HG02852 (cell line): ENCODE data around the gene TRPM8.

ENCODE experiments used
- ATAC-seq: cut with Tn5 transposase; IDR thresholded peaks from one replicate; pipeline ENCODE4 v1.9.1; 2021; ENCODE audit warnings: mild to moderate bottlenecking, moderate library complexity; ENCODE audit not compliant: unreplicated experiment

TRPM8 gene

GRCh38 chr2:233996461-233996860 lies 79.3 kb downstream of the TRPM8 start:
- ATAC-seq: no peak

- ATAC-seq: no peak
These were observed 80.5 kb downstream of the TRPM8 start for GRCh38 chr2:233997707-233998106.

- ATAC-seq: no peak
These were observed 82.0 kb downstream of the TRPM8 start for GRCh38 chr2:233999182-233999581.

- no peak for ATAC-seq
These were observed 84.4 kb downstream of the TRPM8 start for GRCh38 chr2:234001380-234002160.

- no peak for ATAC-seq
These were observed 85.1 kb downstream of the TRPM8 start for GRCh38 chr2:234002281-234002680.

GRCh38 chr2:234003972-234004617 lies 86.9 kb downstream of the TRPM8 start:
- no peak for ATAC-seq

GRCh38 chr2:234005126-234005525 lies 88.0 kb downstream of the TRPM8 start:
- no peak for ATAC-seq

GRCh38 chr2:234006501-234006900 lies 89.3 kb downstream of the TRPM8 start:
- no peak for ATAC-seq

GRCh38 chr2:234014427-234014826 lies 97.3 kb downstream of the TRPM8 start:
- no peak for ATAC-seq

- ATAC-seq: no peak
These were observed 98.7 kb downstream of the TRPM8 start for GRCh38 chr2:234015861-234016260.

- ATAC-seq: no peak
These were observed 102.7 kb downstream of the TRPM8 start for GRCh38 chr2:234019896-234020295.

GRCh38 chr2:234020332-234020731 lies 103.2 kb downstream of the TRPM8 start:
- no peak for ATAC-seq

- no peak for ATAC-seq
These were observed 105.3 kb downstream of the TRPM8 start for GRCh38 chr2:234022424-234022823.

GRCh38 chr2:234024304-234024703 lies 107.1 kb downstream of the TRPM8 start:
- ATAC-seq: no peak

GRCh38 chr2:234025466-234025865 lies 108.3 kb downstream of the TRPM8 start:
- ATAC-seq: no peak

GRCh38 chr2:234025891-234026401 lies 108.8 kb downstream of the TRPM8 start:
- no peak for ATAC-seq

GRCh38 chr2:234026693-234027254 lies 109.6 kb downstream of the TRPM8 start:
- no peak for ATAC-seq

GRCh38 chr2:234027641-234028040 lies 110.5 kb downstream of the TRPM8 start:
- no peak for ATAC-seq

GRCh38 chr2:234029150-234029733 lies 112.1 kb downstream of the TRPM8 start:
- no peak for ATAC-seq

- ATAC-seq: no peak
These were observed 114.0 kb downstream of the TRPM8 start for GRCh38 chr2:234031207-234031606.

GRCh38 chr2:234032279-234032856 lies 115.2 kb downstream of the TRPM8 start:
- no peak for ATAC-seq
